ENCODE data around the gene UTP4. TPM values are rescaled to one million over a fixed set of nuclear protein-coding genes. Genes with fewer than 3 reads are reported as not detected.
"Not testable (repeated sequence)": the region's sequence is repeated elsewhere in the genome, so short reads cannot be mapped to it uniquely, and the experiment has no call there.

Gene UTP4
- total RNA-seq, 2 donors from 2014 or later = 9.2 to 12.2 TPM

DNA sequence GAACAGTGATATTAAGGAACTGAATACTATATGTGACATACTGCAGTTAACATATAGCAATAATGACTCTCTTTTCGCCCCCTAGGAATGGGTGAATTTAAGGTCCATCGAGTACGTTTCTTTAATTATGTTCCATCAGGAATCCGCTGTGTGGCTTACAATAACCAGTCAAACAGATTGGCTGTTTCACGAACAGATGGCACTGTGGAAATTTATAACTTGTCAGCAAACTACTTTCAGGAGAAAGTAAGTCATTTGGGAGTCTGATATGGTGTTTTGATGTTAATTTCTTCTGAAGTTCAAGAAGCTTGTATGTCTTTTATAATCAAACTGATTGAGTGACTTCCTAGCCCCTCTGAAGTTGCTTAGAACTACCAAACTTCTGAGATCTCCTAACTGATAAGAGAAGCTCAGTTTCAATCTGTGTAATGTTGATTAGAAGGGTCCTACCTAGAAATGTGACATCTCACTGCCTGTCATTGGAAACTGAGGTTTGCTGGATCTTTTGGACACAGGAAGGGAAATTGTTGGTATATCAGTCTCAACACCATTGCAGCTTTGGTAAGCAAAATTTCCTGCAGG, 1.0 kb downstream of the UTP4 start:
- 19 to 26% methylated on average over 5 of the region's 5 CpGs for WGBS, 2 donors

DNA sequence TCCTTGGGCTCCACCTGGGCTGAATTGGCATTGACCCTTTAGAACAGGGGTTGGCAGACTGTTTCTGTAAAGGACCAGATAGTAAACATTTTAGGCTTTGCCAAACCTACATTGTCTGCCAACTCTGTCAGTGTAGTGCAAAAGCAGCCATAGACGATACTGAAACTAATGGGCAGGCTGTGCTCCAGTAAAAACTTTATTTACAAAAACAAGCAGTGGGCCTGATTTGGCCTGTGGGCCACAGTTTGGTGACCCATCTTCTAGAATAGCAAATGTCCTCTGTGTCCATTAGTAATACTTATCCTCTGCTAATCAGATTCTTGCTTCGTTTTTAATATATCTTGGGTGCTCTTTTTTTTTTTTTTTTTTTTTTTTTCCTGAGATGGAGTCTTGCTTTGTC, 6.2 kb downstream of the UTP4 start:
- TF ChIP-seq, protein P1, sequence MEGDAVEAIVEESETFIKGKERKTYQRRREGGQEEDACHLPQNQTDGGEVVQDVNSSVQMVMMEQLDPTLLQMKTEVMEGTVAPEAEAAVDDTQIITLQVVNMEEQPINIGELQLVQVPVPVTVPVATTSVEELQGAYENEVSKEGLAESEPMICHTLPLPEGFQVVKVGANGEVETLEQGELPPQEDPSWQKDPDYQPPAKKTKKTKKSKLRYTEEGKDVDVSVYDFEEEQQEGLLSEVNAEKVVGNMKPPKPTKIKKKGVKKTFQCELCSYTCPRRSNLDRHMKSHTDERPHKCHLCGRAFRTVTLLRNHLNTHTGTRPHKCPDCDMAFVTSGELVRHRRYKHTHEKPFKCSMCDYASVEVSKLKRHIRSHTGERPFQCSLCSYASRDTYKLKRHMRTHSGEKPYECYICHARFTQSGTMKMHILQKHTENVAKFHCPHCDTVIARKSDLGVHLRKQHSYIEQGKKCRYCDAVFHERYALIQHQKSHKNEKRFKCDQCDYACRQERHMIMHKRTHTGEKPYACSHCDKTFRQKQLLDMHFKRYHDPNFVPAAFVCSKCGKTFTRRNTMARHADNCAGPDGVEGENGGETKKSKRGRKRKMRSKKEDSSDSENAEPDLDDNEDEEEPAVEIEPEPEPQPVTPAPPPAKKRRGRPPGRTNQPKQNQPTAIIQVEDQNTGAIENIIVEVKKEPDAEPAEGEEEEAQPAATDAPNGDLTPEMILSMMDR (IDR thresholded peaks at IDR 0.05) = no peak
- TF ChIP-seq POLR2A (IDR thresholded peaks at IDR 0.05) = no peak
- 70 to 76% methylated on average over 2 of the region's 2 CpGs for WGBS, 2 donors
- intact Hi-C loops (cut with DNase I) = no loop called here
- no peak overlapping the region for H3K4me3 ChIP-seq
- H3K4me1 ChIP-seq = peaks cover 9% of the 10 kb centered on the region
- DNase-seq = no peak
- no peak for ATAC-seq
- no peak overlapping the region for H3K27ac ChIP-seq
- H3K9me3 ChIP-seq = no peaks in the 10 kb centered on the region
- H3K27me3 ChIP-seq = no peaks in the 10 kb centered on the region
- peaks cover 0 to 15% of the 10 kb centered on the region in 2 donors for H3K36me3 ChIP-seq (replicated peaks in 1 of 2; ENCODE audit: insufficient read depth in 1 of 2, low read depth in 2 of 2)

More for the DNA sequence above, 1.0 kb downstream of the UTP4 start:
- no peaks in the 10 kb centered on the region for H3K9me3 ChIP-seq
- H3K27me3 ChIP-seq = no peaks in the 10 kb centered on the region
- no peak for DNase-seq
- H3K27ac ChIP-seq = no peak overlapping the region
- no peaks in the 10 kb centered on the region for H3K36me3 ChIP-seq (replicated peaks in 1 of 2; ENCODE audit: insufficient read depth in 1 of 2, low read depth in 2 of 2)
- no peak for TF ChIP-seq POLR2A (IDR thresholded peaks at IDR 0.05)
- TF ChIP-seq, protein P1 (IDR thresholded peaks at IDR 0.05) = no peak
- peak overlapping the region in 1 of 2 donors; percentile 77 for H3K4me3 ChIP-seq
- peaks cover 30% of the 10 kb centered on the region for H3K4me1 ChIP-seq
- no peak for ATAC-seq
- intact Hi-C loops (cut with DNase I) = no loop called here

DNA sequence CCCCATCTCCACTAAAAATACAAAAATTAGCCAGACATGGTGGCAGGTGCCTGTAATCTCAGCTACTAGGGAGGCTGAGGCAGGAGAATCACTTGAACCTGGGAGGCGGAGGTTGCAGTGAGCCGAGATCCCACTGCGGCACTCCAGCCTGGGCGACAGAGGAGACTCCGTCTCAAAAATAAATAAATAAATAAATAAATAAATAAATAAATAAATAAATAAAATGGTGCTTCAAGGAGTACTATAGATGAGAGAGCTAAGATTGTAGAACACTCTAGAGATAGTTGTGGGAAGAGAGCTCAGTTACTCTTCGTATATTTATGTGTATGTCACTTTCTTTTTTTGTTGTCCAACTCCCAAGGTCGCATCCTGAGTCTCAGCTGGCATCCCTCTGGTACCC, 7.0 kb downstream of the UTP4 start:
- peaks cover 0 to 16% of the 10 kb centered on the region in 2 donors for H3K36me3 ChIP-seq (replicated peaks in 1 of 2; ENCODE audit: insufficient read depth in 1 of 2, low read depth in 2 of 2)
- H3K4me3 ChIP-seq; H3K27ac ChIP-seq; ATAC-seq; H3K9me3 ChIP-seq; H3K27me3 ChIP-seq; H3K4me1 ChIP-seq; intact Hi-C loops (cut with DNase I); DNase-seq: not testable (repeated sequence)
- WGBS, 2 donors = 90 to 94% methylated on average over 7 of the region's 7 CpGs

DNA sequence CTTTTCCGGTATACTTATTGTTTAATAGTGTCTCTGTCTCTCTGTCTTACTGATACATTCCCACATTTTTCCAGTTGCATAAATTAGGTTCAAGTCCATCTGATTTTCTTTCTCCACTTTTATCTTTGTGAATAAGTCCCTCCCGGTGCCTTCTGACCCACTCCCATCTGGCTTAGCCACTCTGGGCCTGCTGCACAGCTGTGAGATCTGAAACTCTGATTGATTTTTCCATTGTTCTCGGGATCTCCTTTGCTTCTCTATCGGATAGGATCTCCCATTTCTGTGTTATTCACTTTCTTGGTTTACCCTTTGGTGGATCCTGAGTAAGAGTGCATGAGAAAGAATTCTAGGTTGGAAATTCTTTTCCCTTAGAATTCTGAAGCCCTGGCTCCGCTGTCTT, 8.6 kb downstream of the UTP4 start:
- intact Hi-C loops (cut with DNase I) = no loop called here
- 64 to 67% methylated on average over 5 of the region's 5 CpGs for WGBS, 2 donors
- no peak for TF ChIP-seq POLR2A (IDR thresholded peaks at IDR 0.05)
- TF ChIP-seq, protein P1 (IDR thresholded peaks at IDR 0.05) = no peak
- DNase-seq (no peak), ATAC-seq (no peak)
- H3K27ac ChIP-seq = no peak overlapping the region
- no peaks in the 10 kb centered on the region for H3K9me3 ChIP-seq
- peaks cover 7% of the 10 kb centered on the region for H3K4me1 ChIP-seq
- H3K27me3 ChIP-seq = no peaks in the 10 kb centered on the region
- no peak overlapping the region for H3K4me3 ChIP-seq
- peaks cover 0 to 17% of the 10 kb centered on the region in 2 donors for H3K36me3 ChIP-seq (replicated peaks in 1 of 2; ENCODE audit: insufficient read depth in 1 of 2, low read depth in 2 of 2)

DNA sequence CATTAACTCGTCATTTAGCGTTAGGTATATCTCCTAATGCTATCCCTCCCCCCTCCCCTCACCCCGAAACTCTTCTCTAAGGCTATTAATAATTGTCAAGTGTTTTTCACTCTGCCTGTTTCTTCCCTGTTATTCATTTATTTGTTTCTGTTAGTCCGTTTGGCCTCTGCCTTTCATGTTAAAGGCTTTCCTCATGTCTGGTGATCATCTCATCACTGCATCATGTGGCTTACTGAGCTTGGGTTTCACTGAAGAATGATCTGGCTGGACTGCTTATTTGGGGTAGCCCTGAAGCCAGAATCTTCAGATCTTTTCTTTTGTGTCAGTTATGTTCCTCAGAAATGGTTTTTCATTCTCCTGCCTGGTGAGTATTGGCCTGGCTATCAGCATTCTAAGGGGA, 9.5 kb downstream of the UTP4 start:
- ATAC-seq = no peak
- no peak for DNase-seq
- intact Hi-C loops (cut with DNase I) = no loop called here
- TF ChIP-seq, protein P1 (IDR thresholded peaks at IDR 0.05) = no peak
- no peak for TF ChIP-seq POLR2A (IDR thresholded peaks at IDR 0.05)
- peaks cover 13% of the 10 kb centered on the region for H3K4me1 ChIP-seq
- no peaks in the 10 kb centered on the region for H3K9me3 ChIP-seq
- H3K4me3 ChIP-seq = no peak overlapping the region
- 83 to 89% methylated on average over 3 to 4 of the region's 4 CpGs for WGBS, 2 donors
- H3K27me3 ChIP-seq = no peaks in the 10 kb centered on the region
- H3K36me3 ChIP-seq (replicated peaks in 1 of 2; ENCODE audit: insufficient read depth in 1 of 2, low read depth in 2 of 2) = peaks cover 0 to 17% of the 10 kb centered on the region in 2 donors
- no peak overlapping the region for H3K27ac ChIP-seq
